Endometrial microvascular endothelial cells (primary cell): ENCODE data around the gene FMN1. TPM values are rescaled to one million over a fixed set of nuclear protein-coding genes. Genes with fewer than 3 reads are reported as not detected.

ENCODE experiments used
- in situ Hi-C: cut with HindIII; loops from 2 replicates; pipeline ENCODE4 v1.10.0; 2017; ENCODE audit warnings: low sequenced_read_pairs, low pct_unique_long_range_greater_than_20kb; ENCODE audit errors: inconsistent ontology term
- total RNA-seq: library from RNA; depleted of rRNA; stranded (reverse); fragments of >200 nt; gene quantifications from one replicate; pipeline ENCODE4 v1.2.3, GENCODE V29; 2015; ENCODE audit errors: inconsistent ontology term

Gene FMN1
- total RNA-seq, 1 donor from 2014 or later = 0.65 TPM

DNA sequence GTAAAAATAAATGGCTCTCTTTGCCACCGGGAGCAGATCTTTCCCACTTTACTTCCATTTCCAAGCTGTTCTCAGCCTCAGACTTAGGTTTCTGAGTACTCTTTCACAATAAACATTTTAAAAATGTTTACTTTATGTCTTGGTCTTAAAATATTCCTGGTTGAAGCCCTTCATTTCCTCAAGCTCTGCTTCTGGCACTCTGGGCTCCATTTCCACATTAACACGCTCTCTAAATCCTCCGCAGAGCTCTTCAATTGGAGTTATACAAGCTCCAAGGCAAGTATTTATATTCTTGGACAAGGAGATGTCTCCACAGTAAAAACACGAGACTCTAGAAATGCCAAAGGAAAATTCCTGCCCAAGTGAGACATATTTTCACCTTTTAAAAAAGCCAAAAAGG, 307.4 kb downstream of the FMN1 start:
- in situ Hi-C loops = no loop called here

DNA sequence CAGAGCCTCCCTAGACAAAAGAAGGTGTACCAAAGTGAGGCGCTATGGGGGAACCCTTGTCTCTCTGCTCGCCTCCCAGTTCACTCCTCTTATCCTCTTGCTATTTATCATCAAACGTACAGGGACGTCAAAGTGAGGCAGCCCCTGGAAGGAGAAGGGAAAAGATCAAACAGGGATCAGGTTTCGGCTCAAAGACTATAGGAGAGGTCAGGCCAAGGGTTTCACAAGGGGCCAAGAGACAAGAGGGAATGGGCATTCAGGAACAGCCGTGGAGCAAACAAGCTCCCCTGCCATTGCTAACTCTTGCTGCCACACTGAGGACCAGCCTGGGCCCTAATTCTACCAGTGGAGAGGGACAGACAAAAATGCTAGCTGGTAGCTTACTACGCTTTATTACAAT, 308.1 kb downstream of the FMN1 start:
- in situ Hi-C loops = no loop called here

DNA sequence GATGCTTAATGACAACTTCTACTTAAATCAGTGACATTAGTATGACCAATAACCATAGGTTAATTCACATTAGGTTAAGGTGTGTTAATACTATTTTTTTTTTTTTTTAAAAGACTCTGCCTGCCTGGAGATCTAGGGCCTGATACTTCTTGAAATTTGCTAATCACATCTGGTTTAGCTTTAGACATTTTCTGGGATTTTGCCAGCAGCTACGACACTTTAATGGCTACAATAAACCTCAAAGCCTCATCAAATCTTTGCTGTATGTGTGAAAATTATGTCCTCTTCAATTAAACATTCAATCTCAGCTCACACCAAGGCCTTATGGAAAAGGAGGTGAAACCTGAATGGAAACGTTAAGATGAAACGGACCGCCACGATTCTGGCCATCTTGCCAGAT, 308.8 kb downstream of the FMN1 start:
- in situ Hi-C loops = no loop called here

DNA sequence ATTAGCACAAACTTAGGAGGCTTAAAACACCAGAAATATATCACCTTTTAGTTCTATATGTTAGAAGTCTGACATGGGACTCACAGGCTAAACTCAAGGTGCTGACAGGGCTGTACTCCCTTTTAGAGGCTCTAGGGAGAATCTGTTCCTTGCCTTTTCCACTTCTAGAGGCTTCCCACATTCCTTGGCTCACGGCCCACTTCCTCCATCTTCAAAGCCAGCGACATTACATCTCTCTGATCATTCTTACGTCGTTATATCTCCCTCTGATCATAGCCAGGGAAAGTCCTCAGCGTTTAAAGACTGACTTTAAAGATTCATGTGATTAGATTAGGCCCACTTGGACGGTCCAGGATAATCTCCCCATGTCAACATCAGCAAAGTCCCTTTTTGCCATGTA, 310.4 kb downstream of the FMN1 start:
- in situ Hi-C loops = no loop called here

DNA sequence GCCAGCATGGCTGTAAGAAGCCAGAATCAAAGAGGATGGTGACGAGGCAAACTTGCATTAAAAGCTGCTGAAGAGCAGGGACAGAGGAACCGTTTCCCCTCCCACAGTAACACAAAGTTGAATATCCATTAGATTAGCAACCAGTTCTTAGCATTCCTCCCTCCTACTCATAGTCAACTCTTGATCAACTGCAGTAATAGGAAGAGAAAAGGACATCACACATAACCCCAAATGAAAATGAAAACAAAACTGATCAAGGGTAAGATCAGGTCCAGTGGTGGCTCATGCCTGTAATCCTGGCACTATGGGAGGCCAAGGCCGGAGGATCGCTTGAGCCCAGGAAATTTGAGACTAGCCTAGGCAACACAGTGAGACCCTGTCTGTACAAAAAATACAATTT, 311.6 kb downstream of the FMN1 start:
- in situ Hi-C loops = no loop called here

DNA sequence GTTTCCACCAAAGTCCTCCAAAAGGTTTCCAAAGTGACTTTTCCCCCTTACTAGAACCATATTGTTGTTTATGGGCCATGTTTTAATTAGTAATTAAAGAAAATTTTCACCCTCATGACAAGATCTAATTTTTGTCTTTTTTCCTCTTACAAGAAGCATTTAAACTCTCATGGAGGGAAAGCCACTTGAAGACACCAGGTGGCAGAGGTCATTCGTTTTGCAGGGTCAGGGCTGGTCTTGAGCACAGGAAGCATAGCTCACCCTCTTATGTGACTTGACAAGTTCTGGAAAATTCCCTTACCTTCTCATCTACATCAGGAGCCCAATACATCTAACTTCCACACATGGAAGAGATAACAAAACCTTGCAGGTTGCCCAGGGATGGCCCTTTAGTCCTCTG, 313.0 kb downstream of the FMN1 start:
- in situ Hi-C loops = no loop called here

DNA sequence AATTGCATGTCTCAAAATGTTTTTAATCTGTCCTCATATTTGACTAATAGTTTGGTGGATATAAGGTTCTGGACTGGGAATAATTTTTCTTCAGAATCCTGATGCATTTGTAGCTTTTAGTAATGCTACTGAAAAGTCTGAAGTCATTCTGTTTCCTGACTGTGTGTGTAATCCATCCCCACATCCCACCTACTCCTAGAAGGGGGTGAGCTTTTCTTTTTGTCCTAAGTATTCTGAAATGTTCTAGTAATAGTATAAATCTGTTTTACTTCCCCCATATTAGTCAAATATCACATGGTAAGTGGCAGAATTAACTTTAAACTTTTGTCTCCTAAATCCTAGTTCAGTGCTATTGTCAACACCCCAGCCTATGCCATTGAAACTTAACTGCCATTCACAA, 313.9 kb downstream of the FMN1 start:
- in situ Hi-C loops = no loop called here

GRCh38 chr15:32879980-32880379, 314.5 kb downstream of the FMN1 start:
- in situ Hi-C loops = no loop called here

GRCh38 chr15:32878869-32879805, 315.4 kb downstream of the FMN1 start:
- in situ Hi-C loops = no loop called here

- in situ Hi-C loops = no loop called here
Measured at GRCh38 chr15:32878342-32878741, 316.2 kb downstream of the FMN1 start.

- in situ Hi-C loops = no loop called here
Measured at GRCh38 chr15:32877252-32878019, 317.1 kb downstream of the FMN1 start.

- in situ Hi-C loops = no loop called here
Measured at GRCh38 chr15:32873284-32874114, 321.0 kb downstream of the FMN1 start.

DNA sequence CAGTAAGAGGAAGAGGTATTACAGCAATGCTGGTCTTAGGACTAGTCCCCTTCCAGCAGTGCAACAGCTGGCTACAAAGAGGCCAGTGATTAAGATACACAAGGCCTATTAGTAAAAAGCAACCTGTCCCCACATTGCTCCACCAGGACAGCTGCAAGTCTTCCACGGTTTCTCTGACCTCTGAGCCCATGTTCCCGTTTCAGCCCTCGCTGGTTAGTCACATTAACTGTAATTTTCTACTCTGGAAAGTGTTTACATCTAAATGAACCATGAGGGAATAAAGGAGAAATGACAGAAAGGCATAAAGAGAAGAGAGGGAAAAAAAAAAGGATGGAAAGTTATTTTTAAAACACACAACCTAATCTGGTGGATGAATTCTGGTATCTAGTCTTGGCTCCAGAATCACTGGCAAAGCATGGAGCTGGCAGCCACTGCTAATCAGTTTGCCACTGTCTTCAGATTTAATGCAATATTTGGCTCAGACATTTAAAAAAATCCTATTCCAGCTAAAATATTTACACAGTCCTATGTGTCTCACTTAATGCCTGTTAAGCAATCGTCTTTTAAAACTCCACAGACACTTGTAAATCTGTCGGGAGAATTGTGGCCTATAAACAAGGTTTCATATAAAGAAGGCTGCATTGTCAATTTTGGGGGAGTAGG, 321.8 kb downstream of the FMN1 start:
- in situ Hi-C loops = no loop called here

GRCh38 chr15:32871883-32872282, 322.6 kb downstream of the FMN1 start:
- in situ Hi-C loops = no loop called here

DNA sequence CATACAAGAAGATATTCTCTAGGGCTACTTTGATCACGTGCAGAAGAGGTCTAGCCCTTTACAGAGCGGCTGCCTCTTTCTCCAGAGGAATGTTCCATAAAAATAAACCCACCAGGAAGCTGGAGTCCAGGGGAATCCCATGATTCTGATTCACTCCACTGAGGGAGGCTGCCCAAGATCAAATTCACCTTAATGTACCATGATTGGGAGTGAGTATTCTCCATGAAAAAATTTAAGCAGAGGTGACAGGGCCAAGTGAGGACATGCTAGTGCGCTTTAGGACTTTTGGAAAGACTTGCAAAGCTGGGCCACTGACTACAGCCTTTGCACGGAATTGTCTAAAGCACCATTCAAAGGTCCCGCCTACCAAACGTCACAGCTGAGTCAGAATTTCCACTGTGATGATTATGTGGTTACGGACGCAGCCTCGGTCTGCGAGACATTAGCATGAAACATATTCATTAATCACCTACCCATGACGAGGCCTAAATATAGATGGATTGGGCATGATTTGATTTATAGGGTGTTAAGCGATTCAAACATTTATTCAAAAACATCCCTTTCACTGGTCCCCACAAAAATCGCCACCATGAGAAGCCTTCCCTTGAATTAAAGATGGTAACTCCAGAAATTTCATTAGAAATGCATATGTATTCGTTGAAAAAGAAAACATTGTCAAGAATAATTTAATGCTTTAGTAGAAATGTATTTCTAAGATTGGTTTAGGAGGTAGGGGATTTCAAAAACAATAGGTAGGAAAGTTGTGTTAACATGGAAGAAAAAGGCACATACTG, 324.1 kb downstream of the FMN1 start:
- in situ Hi-C loops = no loop called here

GRCh38 chr15:32869776-32870175, 324.7 kb downstream of the FMN1 start:
- in situ Hi-C loops = no loop called here

DNA sequence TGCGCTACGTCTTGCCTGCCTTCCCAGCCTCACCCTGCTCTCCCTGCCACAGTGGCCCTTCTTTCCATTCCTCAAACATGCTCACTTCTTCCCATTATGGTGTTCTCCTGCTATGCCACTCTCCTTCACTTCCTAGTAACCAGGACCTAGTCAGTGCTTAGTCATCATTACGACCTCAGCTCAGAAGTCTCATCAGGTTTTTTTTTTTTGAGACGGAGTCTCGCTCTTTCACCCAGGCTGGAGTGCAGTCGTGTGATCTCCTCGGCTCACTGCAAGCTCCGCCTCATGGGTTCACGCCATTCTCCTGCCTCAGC, 327.2 kb downstream of the FMN1 start:
- in situ Hi-C loops = no loop called here
